Measurements from ENCODE around the gene MRGPRF.

- TF ChIP-seq TAF1 (IDR thresholded peaks at IDR 0.05; ENCODE audit: borderline replicate concordance, insufficient read depth, low read length) (no peak), POLR2AphosphoS5 (IDR thresholded peaks at IDR 0.05; ENCODE audit: low read depth, low read length) (no peak), REST (IDR thresholded peaks at IDR 0.05; ENCODE audit: insufficient read depth in 1 of 2, low read depth in 2 of 2, low read length in 2 of 2) (no peak), SIN3A (IDR thresholded peaks at IDR 0.05; ENCODE audit: borderline replicate concordance, insufficient read depth, low read length) (no peak), FOXP2 (optimal IDR thresholded peaks at IDR 0.05; ENCODE audit: borderline replicate concordance, extremely low read depth, extremely low read length, insufficient read depth) (no peak)
These were observed 11.6 kb downstream of the MRGPRF start for GRCh38 chr11:69001243-69002081.

All from PFSK-1 (cell line).